Fibroblast of peridontal ligament (primary cell): Measurements from ENCODE around the gene RIN3.

Experiments
- DNase-seq: peaks from one replicate; pipeline ENCODE4 v3.0.0-alpha.2; 2010; ENCODE audit errors: extremely low read depth

The RIN3 gene

GRCh38 chr14:92575061-92575747 is 61.6 kb downstream of the RIN3 start:
- DNase-seq = no peak

GRCh38 chr14:92575748-92576303 is 62.2 kb downstream of the RIN3 start:
- DNase-seq = no peak

GRCh38 chr14:92577321-92577742 is 63.8 kb downstream of the RIN3 start:
- DNase-seq = no peak

- DNase-seq = peak; percentile 81
Measured at GRCh38 chr14:92578511-92578910, 64.9 kb downstream of the RIN3 start.

GRCh38 chr14:92579244-92579936 is 65.8 kb downstream of the RIN3 start:
- DNase-seq = peak; percentile 71

- no peak for DNase-seq
Measured at GRCh38 chr14:92581206-92581605, 67.6 kb downstream of the RIN3 start.

- no peak for DNase-seq
Measured at GRCh38 chr14:92581966-92582566, 68.5 kb downstream of the RIN3 start.

GRCh38 chr14:92582706-92583452 is 69.3 kb downstream of the RIN3 start:
- no peak for DNase-seq

- no peak for DNase-seq
Measured at GRCh38 chr14:92584220-92584619, 70.6 kb downstream of the RIN3 start.

- DNase-seq = no peak
Measured at GRCh38 chr14:92584816-92585215, 71.2 kb downstream of the RIN3 start.

- DNase-seq = peak; percentile 99
Measured at GRCh38 chr14:92585981-92586937, 72.7 kb downstream of the RIN3 start.

- DNase-seq = no peak
Measured at GRCh38 chr14:92586963-92587699, 73.5 kb downstream of the RIN3 start.

- DNase-seq = no peak
Measured at GRCh38 chr14:92587700-92588085, 74.1 kb downstream of the RIN3 start.

- DNase-seq = peak; percentile 37
Measured at GRCh38 chr14:92589213-92589852, 75.8 kb downstream of the RIN3 start.

GRCh38 chr14:92590176-92590575 is 76.6 kb downstream of the RIN3 start:
- DNase-seq = no peak

GRCh38 chr14:92590941-92591340 is 77.4 kb downstream of the RIN3 start:
- no peak for DNase-seq

GRCh38 chr14:92591346-92591745 is 77.8 kb downstream of the RIN3 start:
- DNase-seq = no peak

GRCh38 chr14:92595267-92595666 is 81.7 kb downstream of the RIN3 start:
- no peak for DNase-seq

GRCh38 chr14:92596331-92596907 is 82.8 kb downstream of the RIN3 start:
- DNase-seq = no peak
